Epithelial cell of proximal tubule (primary cell): Measurements from ENCODE around the gene DUSP22. TPM values are rescaled to one million over a fixed set of nuclear protein-coding genes. Genes with fewer than 3 reads are reported as not detected.
"Not testable (repeated sequence)": the region's sequence is repeated elsewhere in the genome, so short reads cannot be mapped to it uniquely, and the experiment has no call there.

Experiments used
- DNase-seq: peaks from one replicate; pipeline ENCODE4 v3.0.0-alpha.2; 2011; ENCODE audit warnings: low read depth
- H3K4me3 ChIP-seq: 2 replicates; pipeline ENCODE4 v1.5.1; 2011; ENCODE audit warnings: low read depth, mild to moderate bottlenecking, low read length
- total RNA-seq: library from RNA; depleted of rRNA; stranded (reverse); fragments of >200 nt; gene quantifications from 2 replicates; pipeline ENCODE4 v1.2.3, GENCODE V29; 2015
- TF ChIP-seq, protein P1 (sequence below): conservative IDR thresholded peaks from 2 replicates; pipeline ENCODE4 v1.5.1; 2012; ENCODE audit warnings: low read depth, mild to moderate bottlenecking, low read length

The DUSP22 gene
- total RNA-seq, 1 donor from 2014 or later = 25.3 TPM

GRCh38 chr6:376827-377640 lies 84.7 kb downstream of the DUSP22 start:
- TF ChIP-seq, protein P1, sequence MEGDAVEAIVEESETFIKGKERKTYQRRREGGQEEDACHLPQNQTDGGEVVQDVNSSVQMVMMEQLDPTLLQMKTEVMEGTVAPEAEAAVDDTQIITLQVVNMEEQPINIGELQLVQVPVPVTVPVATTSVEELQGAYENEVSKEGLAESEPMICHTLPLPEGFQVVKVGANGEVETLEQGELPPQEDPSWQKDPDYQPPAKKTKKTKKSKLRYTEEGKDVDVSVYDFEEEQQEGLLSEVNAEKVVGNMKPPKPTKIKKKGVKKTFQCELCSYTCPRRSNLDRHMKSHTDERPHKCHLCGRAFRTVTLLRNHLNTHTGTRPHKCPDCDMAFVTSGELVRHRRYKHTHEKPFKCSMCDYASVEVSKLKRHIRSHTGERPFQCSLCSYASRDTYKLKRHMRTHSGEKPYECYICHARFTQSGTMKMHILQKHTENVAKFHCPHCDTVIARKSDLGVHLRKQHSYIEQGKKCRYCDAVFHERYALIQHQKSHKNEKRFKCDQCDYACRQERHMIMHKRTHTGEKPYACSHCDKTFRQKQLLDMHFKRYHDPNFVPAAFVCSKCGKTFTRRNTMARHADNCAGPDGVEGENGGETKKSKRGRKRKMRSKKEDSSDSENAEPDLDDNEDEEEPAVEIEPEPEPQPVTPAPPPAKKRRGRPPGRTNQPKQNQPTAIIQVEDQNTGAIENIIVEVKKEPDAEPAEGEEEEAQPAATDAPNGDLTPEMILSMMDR = no peak
- no peak overlapping the region for H3K4me3 ChIP-seq

DNA sequence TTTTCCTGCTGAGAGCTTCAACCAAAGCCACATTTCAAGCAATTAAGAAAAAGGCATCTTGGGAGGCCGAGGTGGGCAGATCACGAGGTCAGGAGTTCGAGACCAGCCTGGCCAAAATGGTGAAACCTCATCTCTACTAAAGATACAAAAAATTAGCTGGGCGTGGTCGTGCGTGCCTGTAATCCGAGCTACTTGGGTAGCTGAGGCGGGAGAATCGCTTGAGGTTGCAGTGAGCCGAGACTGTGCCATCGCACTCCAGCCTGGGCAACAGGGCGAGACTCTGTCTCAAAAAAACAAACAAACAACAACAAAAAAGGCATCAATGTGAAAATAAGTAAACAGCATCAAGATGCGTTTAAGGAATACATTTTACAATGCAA lies 85.3 kb downstream of the DUSP22 start:
- not testable (repeated sequence) for H3K4me3 ChIP-seq, DNase-seq

More at GRCh38 chr6:376827-377640, 84.7 kb downstream of the DUSP22 start:
- no peak for DNase-seq

DNA sequence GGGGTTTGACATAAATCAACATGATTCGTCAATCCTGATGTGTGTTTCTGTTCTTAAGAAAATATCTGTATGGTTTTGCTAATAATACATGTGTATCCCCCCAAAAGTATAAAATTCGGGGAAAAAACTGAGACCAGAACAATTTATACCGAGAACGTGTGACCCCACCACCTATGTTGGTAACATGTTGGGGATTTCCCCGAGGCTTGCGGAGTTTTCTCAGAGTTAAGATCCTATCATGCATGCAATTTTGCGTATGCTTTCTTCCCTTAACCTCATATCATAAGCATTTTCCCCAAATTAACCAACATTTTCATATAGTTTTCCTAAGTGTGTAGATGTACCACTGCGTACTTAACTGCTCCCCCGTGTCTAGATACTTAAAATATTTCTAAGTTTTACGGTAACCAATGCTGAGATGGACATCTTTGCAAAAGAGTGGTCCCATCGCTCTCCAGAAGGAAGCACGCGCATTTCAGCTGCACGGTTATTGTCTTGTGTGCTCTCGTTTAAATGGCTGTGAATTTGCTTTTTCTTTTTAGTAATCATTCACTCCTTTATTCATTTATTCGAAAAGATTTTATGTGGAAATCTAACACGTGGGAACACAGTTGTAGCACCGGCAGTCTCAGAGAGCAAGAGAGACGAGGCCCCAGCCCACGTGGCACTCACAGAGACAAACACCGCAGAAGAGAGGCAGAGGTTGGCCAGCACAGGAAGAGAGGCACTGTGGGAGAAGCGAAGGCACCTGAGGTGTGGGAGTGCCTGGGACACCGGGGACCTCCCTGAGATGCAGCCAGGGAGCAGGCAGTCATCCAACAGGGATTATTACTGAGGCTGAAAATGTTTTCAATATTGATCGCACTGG lies 86.0 kb downstream of the DUSP22 start:
- TF ChIP-seq, protein P1 = no peak
- no peak for DNase-seq

DNA sequence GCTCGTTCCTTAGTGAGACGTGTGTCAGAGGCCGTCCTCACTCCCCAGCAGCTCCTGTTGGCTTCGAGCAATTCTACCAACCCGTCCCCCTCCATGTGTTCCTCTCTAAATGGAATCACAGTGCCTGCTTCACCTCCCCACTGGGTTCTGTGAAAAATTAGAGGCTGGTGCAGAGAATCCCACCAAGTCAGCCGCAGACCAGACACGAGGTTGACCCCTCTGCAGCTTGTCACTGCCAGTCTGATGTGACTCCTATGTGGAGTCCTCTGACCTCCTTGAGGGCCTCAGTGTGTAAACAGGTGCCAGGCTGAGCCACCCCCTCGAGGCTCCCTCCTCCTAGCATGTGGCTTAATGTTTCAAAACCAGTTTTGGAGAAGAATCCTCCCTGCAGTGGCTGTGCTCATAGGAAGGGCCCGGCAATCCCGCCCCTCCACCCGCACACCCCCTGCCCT lies 86.7 kb downstream of the DUSP22 start:
- TF ChIP-seq, protein P1 = no peak
- no peak overlapping the region for H3K4me3 ChIP-seq
- no peak for DNase-seq

More for the DNA sequence above, 86.0 kb downstream of the DUSP22 start:
- no peak overlapping the region for H3K4me3 ChIP-seq

DNA sequence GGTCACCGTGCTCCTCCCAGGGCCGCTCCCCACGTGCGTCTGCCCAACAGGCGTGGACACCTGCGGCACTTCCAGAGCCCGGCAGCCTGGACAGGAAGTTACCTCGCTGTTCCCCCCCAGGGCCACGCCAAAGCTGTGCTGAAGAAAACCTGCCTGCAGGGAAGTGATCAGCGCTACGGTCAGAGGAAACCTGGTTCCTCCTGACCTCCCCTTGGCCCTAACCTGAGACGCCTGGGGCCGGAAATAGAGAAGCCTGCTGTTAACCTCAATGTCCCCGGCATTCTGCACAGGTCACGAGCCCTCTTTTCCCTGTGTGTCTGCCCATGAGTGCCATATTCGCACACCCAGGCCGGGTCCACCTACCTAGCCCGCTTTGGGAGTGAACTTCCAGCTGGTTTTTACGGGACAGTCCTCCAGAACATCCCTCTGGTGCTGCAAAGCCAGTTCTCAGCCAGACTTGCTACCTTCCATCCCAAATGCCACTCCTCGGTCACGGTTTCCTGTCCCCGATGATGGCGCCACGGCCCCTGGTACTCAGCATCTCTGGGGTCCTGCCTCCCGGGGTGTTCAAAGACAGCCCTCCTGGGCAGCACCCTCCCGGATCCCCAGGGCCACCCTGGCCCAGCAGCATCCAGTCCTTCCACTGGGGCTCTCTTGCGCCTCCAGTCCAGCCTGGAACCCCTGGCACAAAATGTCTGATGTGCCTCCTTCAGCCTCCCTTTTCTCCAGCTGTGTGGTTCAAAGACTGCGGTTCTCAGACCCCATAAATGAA lies 87.3 kb downstream of the DUSP22 start:
- H3K4me3 ChIP-seq = no peak overlapping the region
- TF ChIP-seq, protein P1 = no peak
- no peak for DNase-seq

GRCh38 chr6:380234-381218 lies 88.2 kb downstream of the DUSP22 start:
- no peak overlapping the region for H3K4me3 ChIP-seq
- no peak for DNase-seq
- TF ChIP-seq, protein P1 = no peak
